GM23338 (cell line): ENCODE results near the gene HK1.

Experiments used
- CREB1 ChIP-seq: fragments of 250-450 bp; sonication (Bioruptor Pico); IDR thresholded peaks from 2 replicates; pipeline ENCODE4 v1.5.0; 2020; ENCODE audit warnings: low read depth, mild to moderate bottlenecking, moderate library complexity
- CTCF ChIP-seq, 2 experiments: fragments of 200-600 bp in 1 of 2; sonication (generic) in 1 of 2; conservative IDR thresholded peaks; 2 replicates each; pipeline versions ENCODE4 v1.5.1 to v1.6.1; 2016 to 2017; ENCODE audit warnings: antibody characterized with exemption in 2 of 2, low read depth in 2 of 2, mild to moderate bottlenecking in 2 of 2, moderate library complexity in 1 of 2
- EZH2 ChIP-seq: fragments of 200-600 bp; sonication (generic); IDR thresholded peaks from one replicate; pipeline ENCODE4 v1.8.0; 2017; ENCODE audit warnings: antibody characterized with exemption, mild to moderate bottlenecking, low read depth; ENCODE audit not compliant: unreplicated experiment
- EZH2phosphoT487 ChIP-seq: fragments of 200-600 bp; sonication (generic); IDR thresholded peaks from one replicate; pipeline ENCODE4 v1.8.1; 2018; ENCODE audit warnings: antibody characterized with exemption; ENCODE audit not compliant: unreplicated experiment
- JUNB ChIP-seq: IDR thresholded peaks from one replicate; pipeline ENCODE4 v1.6.1; 2016; ENCODE audit warnings: antibody characterized with exemption; ENCODE audit not compliant: unreplicated experiment
- POLR2AphosphoS5 ChIP-seq: IDR thresholded peaks from 2 replicates; pipeline ENCODE4 v1.6.1; 2016; ENCODE audit warnings: antibody characterized with exemption, low read depth
- REST ChIP-seq: IDR thresholded peaks from one replicate; pipeline ENCODE4 v1.6.1; 2018; ENCODE audit warnings: antibody characterized with exemption; ENCODE audit not compliant: unreplicated experiment

GRCh38 chr10:69326692-69327091 is 48.4 kb downstream of the HK1 start:
- no peak for TF ChIP-seq CTCF (conservative IDR thresholded peaks at IDR 0.05; ENCODE audit: low read depth in 2 of 2)
- no peak for TF ChIP-seq POLR2AphosphoS5
- no peak for TF ChIP-seq REST
- no peak for TF ChIP-seq EZH2phosphoT487
- TF ChIP-seq JUNB: no peak
- no peak for TF ChIP-seq CREB1 (CRISPR knock-in tag)
- no peak for TF ChIP-seq EZH2
